ENCODE measurements around the gene MED1. TPM values are rescaled to one million over a fixed set of nuclear protein-coding genes. Genes with fewer than 3 reads are reported as not detected.
"Not testable (repeated sequence)": the region's sequence is repeated elsewhere in the genome, so short reads cannot be mapped to it uniquely, and the experiment has no call there.

Gene MED1
- total RNA-seq (ENCODE audit: low replicate concordance), result 21.6 and 31.7 TPM in 2 replicates

DNA sequence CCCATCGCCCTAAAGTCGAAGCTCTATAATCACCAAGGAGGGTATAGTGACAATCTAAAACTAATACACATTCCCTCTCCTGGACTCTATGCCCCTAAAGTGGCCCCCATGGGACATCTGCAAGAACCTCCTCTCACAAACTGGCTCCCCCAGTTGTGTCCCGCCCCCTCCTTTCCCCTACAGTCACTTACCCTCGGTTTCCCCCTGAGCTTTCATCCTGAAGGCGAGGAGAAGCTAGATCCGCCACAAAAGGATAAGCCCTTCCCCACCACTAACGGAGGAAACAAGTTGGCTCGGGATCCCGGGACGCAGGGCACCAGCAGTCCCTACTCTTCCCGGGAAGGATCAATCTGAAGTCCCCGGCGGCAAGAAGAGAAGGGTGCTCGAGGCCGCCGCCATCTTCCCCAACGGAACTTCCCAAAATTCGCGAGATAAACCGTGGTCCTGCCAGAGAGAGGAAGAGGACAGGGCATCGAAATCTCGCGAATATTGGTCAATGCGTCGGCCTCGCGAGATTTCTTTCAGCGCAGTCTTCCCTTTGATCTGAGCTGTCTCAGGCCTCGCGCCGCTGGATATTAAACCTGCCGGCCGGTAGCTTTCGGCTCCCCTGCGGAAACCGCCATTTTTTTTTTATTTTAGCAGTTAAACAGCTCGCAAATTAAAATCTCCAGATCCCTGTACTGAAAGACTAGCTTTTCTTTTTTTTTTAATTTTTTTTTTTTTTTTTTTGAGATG, at the start of gene MED1:
MED1 (minus strand) TSS at position 417 of the 735 bp plus-strand sequence; CDS start at position 216, 201 bp downstream.
- no peak for TF ChIP-seq CTCF (IDR thresholded peaks at IDR 0.05; ENCODE audit: insufficient read depth, low read length)
- H3K4me3 ChIP-seq (ENCODE audit: low read depth, low read length), result peak within 1 kb of the TSS; percentile 98
- DNase-seq (ENCODE audit: low read depth), result peak; percentile 99

- not testable (repeated sequence) for H3K4me3 ChIP-seq (ENCODE audit: low read depth, low read length); DNase-seq (ENCODE audit: low read depth)
Measured at GRCh38 chr17:39496921-39497320, 45.9 kb upstream of the MED1 start.

DNA sequence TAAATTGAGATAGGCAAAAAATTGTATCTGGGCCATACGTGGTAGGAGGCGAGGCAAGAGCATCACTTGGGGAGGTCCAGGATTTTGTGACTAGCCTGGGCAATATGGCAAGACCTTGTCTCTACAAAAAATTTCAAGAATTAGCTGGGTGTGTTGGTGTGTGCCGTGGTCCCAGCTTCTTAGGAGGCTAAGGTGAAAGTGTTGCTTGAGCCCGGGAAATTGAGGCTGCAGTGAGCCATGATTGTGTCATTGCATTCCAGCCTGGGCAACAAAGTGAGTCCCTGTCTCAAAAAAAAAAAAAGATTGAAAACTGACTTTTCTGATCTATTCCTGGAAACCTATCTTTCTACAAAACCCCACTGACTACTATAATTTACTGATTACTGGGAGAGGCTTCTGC, 36.9 kb upstream of the MED1 start:
- DNase-seq (ENCODE audit: low read depth), result no peak
- no peak overlapping the region for H3K4me3 ChIP-seq (ENCODE audit: low read depth, low read length)
- TF ChIP-seq CTCF (IDR thresholded peaks at IDR 0.05; ENCODE audit: insufficient read depth, low read length), result no peak

DNA sequence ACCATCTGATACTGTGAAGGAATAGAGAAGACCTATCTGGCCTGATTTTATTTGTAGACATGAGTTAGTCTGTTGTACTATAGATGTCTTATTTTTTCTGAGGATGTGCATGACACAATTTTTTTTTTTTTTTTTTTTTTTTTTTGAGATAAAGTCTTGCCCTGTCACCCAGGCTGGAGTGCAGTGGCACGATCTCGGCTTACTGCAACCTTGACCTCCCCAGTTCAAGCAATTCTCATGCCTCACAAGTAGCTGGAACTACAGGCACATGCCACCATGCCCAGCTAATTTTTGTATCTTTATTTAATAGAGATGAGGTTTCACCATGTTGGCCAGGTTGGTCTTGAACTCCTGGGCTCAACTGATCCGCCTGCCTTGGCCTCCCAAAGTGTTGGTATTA, 36.4 kb upstream of the MED1 start:
- not testable (repeated sequence) for DNase-seq (ENCODE audit: low read depth); H3K4me3 ChIP-seq (ENCODE audit: low read depth, low read length)

DNA sequence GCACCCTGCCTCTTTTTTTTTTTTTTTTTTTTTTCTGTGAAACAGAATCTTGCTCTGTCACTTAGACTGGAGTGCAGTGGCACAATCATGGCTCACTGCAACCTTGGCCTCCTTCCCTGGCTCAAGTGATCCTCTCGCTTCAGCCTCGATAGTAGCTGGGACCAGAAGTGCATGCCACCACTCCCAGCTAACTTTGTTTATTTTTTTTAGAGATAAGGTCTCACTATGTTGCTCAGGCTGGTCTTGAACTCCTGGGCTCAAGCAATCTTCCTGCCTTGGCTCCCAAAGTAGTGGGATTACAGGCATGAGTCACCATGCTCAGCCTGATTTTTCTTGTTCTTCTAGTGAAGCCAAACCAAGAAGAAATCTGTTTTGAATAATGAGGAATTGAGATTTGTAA, 35.2 kb upstream of the MED1 start:
- DNase-seq (ENCODE audit: low read depth), result peak; percentile 93
- H3K4me3 ChIP-seq (ENCODE audit: low read depth, low read length), result no peak overlapping the region
- no peak for TF ChIP-seq CTCF (IDR thresholded peaks at IDR 0.05; ENCODE audit: insufficient read depth, low read length)

DNA sequence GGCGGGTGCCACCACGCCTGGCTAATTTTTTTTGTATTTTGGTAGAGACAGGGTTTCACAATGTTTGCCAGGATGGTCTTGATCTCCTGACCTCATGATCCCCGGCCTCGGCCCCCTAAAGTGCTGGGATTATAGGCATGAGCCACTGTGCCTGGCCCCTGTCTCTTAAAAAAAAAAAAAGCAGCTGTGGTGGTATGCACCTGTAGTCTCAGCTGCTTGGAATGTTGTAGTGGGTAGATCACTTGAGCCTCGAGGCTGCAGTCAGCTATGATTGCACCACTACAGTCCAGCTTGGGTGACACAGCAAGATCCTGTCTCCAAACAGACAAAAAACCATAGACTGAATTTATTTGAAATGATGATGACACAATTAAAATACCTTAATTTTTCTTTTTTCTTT, 34.5 kb upstream of the MED1 start:
- no peak for TF ChIP-seq CTCF (IDR thresholded peaks at IDR 0.05; ENCODE audit: insufficient read depth, low read length)
- no peak overlapping the region for H3K4me3 ChIP-seq (ENCODE audit: low read depth, low read length)
- DNase-seq (ENCODE audit: low read depth), result peak; percentile 92

DNA sequence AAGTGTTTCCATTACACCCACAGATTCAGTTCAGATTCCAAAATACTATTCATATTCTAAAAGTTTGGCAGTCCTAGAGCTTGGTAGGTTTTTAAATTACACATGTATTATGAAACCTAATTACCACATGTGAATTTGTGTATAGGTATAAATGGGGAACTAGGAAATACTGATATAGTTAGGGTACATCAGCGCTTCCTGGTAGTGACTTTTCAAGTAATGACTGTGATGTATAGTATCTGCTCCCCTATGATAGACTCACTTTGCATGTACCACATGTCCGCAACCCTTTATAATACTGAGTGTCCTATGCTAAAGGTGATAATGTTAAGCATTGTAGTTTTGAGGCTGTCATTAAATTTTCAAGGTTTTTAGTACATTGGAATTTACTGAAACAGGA, 33.1 kb upstream of the MED1 start:
- DNase-seq (ENCODE audit: low read depth), result no peak
- no peak for TF ChIP-seq CTCF (IDR thresholded peaks at IDR 0.05; ENCODE audit: insufficient read depth, low read length)
- no peak overlapping the region for H3K4me3 ChIP-seq (ENCODE audit: low read depth, low read length)

DNA sequence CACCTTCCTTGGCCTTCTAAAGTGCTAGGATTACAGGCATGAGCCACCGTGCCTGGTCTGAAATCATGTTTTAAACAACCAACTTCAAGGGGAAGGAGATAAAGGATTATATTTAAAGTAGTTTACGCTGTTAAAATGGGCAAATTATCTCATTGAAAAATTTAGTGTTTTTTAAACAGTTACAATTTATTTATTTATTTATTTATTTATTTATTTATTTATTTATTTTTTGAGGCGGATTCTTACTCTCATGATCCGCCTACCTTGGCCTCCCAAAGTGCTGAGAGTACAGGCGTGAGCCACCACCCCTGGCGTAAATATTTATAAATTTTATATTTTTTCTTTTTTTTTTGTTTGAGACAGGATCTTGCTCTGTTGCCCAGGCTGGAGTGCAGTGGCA, 32.4 kb upstream of the MED1 start:
- DNase-seq (ENCODE audit: low read depth), result no peak
- no peak for TF ChIP-seq CTCF (IDR thresholded peaks at IDR 0.05; ENCODE audit: insufficient read depth, low read length)
- H3K4me3 ChIP-seq (ENCODE audit: low read depth, low read length), result no peak overlapping the region

DNA sequence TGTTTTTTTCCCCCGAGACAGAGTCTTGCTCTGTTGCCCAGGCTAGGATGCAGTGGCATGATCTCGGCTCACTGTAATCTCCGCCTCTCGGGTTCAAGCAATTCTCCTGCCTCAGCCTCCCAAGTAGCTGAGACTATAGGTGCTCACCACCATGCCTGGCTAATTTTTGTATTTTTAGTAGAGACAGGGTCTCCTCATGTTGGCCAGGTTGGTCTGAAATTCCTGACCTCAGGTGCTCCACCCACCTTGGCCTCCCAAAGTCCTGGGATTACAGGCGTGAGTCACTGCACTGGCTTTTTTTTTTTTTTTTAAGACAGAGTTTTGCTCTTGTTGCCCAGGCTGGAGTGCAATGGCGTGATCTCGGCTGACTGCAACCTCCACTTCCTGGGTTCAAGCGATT, 28.6 kb upstream of the MED1 start:
- H3K4me3 ChIP-seq (ENCODE audit: low read depth, low read length); DNase-seq (ENCODE audit: low read depth): not testable (repeated sequence)

All from fibroblast of the aortic adventitia (primary cell).